Breast epithelium (tissue), 4 donors: ENCODE data around the gene ANKRD6. TPM values are rescaled to one million over a fixed set of nuclear protein-coding genes. Genes with fewer than 3 reads are reported as not detected.

Experiments used
- DNase-seq, 2 donors: peaks; one replicate each; pipeline ENCODE4 v3.0.0-alpha.2; 2019; ENCODE audit warnings: low spot score in 2 of 2
- H3K27ac ChIP-seq, 2 donors: fragments of 200-600 bp; sonication (generic) in 1 of 2; one replicate each; pipeline ENCODE4 v1.5.1; 2016 to 2019; ENCODE audit warnings: mild to moderate bottlenecking in 1 of 2
- H3K27me3 ChIP-seq, 2 donors: fragments of 200-600 bp; sonication (generic) in 1 of 2; one replicate each; pipeline versions ENCODE4 v1.5.1 to v1.6.0; 2017 to 2019; ENCODE audit warnings: control low read depth in 1 of 2, mild to moderate bottlenecking in 1 of 2
- H3K36me3 ChIP-seq: fragments of 200-600 bp; one replicate; pipeline ENCODE4 v1.5.1; 2019
- H3K4me1 ChIP-seq, 2 donors: fragments of 200-600 bp; sonication (generic); one replicate each; pipeline ENCODE4 v1.5.1; 2016 to 2019; ENCODE audit warnings: control low read depth in 1 of 2
- H3K4me3 ChIP-seq, 3 donors: fragments of 200-600 bp; sonication (generic); 1 replicate in 2 of 3; 2 replicates in 1 of 3; pipeline ENCODE4 v1.5.1; 2016 to 2019; ENCODE audit warnings: mild to moderate bottlenecking in 3 of 3, moderate library complexity in 2 of 3
- H3K9me3 ChIP-seq, 2 donors: fragments of 200-600 bp; sonication (generic) in 1 of 2; one replicate each; pipeline ENCODE4 v1.5.1; 2016 to 2019; ENCODE audit warnings: control low read depth in 1 of 2
- POLR2A ChIP-seq: fragments of 450-650 bp; IDR thresholded peaks from one replicate; pipeline ENCODE4 v1.6.1; 2016; ENCODE audit warnings: antibody characterized with exemption, mild to moderate bottlenecking, moderate library complexity
- POLR2AphosphoS5 ChIP-seq, 3 donors: sonication (generic); formaldehyde crosslinking; IDR thresholded peaks; one replicate each; pipeline ENCODE4 v1.6.1; 2017; ENCODE audit warnings: antibody characterized with exemption in 3 of 3
- intact Hi-C: fragments of 100-400 bp; cut with DNase I; formaldehyde crosslinking; loops from one replicate; pipeline ENCODE4 v1.15.1; 2023; ENCODE audit warnings: low total_unique reads
- total RNA-seq, 3 donors: library from RNA; depleted of rRNA; stranded (reverse); fragments of >200 nt; gene quantifications; one replicate each; pipeline ENCODE4 v1.1.0, GENCODE V29; 2016
- TF ChIP-seq, protein P1 (sequence below), 3 donors: fragments of 450-650 bp; IDR thresholded peaks; one replicate each; pipeline ENCODE4 v1.5.1; 2016 to 2017; ENCODE audit warnings: antibody characterized with exemption in 3 of 3, mild to moderate bottlenecking in 3 of 3, moderate library complexity in 3 of 3

Gene ANKRD6
- total RNA-seq, 3 donors from 2014 or later, result 9.6 to 23.7 (median 18.0) TPM

DNA sequence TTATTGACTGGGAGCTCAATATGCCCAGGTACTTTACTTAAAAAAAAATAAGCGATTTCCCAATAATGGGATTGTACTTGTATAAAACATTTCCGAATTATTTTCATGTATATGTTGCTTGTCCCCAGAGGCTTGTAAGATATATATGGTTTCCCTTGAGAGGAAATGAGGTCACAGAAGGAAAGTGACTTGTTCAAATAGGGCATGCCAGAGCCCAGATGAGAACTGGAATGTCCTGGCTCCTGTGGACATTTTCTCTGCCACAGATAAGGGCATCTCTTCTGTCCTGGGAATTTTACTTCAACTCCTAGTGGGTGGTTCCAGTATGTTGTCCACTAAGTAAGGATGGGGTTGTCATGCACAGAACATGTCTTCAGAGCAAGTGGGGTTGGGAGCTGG, 142.6 kb downstream of the ANKRD6 start:
- no peak for TF ChIP-seq POLR2A
- TF ChIP-seq, protein P1, sequence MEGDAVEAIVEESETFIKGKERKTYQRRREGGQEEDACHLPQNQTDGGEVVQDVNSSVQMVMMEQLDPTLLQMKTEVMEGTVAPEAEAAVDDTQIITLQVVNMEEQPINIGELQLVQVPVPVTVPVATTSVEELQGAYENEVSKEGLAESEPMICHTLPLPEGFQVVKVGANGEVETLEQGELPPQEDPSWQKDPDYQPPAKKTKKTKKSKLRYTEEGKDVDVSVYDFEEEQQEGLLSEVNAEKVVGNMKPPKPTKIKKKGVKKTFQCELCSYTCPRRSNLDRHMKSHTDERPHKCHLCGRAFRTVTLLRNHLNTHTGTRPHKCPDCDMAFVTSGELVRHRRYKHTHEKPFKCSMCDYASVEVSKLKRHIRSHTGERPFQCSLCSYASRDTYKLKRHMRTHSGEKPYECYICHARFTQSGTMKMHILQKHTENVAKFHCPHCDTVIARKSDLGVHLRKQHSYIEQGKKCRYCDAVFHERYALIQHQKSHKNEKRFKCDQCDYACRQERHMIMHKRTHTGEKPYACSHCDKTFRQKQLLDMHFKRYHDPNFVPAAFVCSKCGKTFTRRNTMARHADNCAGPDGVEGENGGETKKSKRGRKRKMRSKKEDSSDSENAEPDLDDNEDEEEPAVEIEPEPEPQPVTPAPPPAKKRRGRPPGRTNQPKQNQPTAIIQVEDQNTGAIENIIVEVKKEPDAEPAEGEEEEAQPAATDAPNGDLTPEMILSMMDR (IDR thresholded peaks at IDR 0.05), result no peak
- TF ChIP-seq POLR2AphosphoS5 (IDR thresholded peaks at IDR 0.05), result no peak
- H3K36me3 ChIP-seq, result no peaks in the 10 kb centered on the region
- no peaks in the 10 kb centered on the region for H3K4me1 ChIP-seq
- no peak overlapping the region for H3K4me3 ChIP-seq
- H3K9me3 ChIP-seq, result no peaks in the 10 kb centered on the region
- intact Hi-C loops, result no loop called here
- no peak for DNase-seq
- no peak overlapping the region for H3K27ac ChIP-seq
- no peaks in the 10 kb centered on the region for H3K27me3 ChIP-seq

GRCh38 chr6:89580997-89581666, 148.2 kb downstream of the ANKRD6 start:
- Histone ChIP-seq H3K27me3 (no peaks in the 10 kb centered on the region), H3K27ac (no peak overlapping the region), H3K9me3 (no peaks in the 10 kb centered on the region), H3K4me3 (no peak overlapping the region), H3K36me3 (no peaks in the 10 kb centered on the region), H3K4me1 (no peaks in the 10 kb centered on the region)
- TF ChIP-seq POLR2AphosphoS5 (IDR thresholded peaks at IDR 0.05) (no peak), POLR2A (no peak)
- TF ChIP-seq, protein P1 (IDR thresholded peaks at IDR 0.05), result no peak
- DNase-seq, result no peak
- intact Hi-C loops, result no loop called here

- Histone ChIP-seq H3K27me3 (no peaks in the 10 kb centered on the region), H3K36me3 (no peaks in the 10 kb centered on the region), H3K4me1 (no peaks in the 10 kb centered on the region), H3K4me3 (no peak overlapping the region), H3K9me3 (no peaks in the 10 kb centered on the region), H3K27ac (no peak overlapping the region)
- intact Hi-C loops, result no loop called here
- DNase-seq, result no peak
- no peak for TF ChIP-seq POLR2AphosphoS5 (IDR thresholded peaks at IDR 0.05)
- TF ChIP-seq, protein P1 (IDR thresholded peaks at IDR 0.05), result no peak
- no peak for TF ChIP-seq POLR2A
Observed at GRCh38 chr6:89581689-89582088, 148.7 kb downstream of the ANKRD6 start.

- TF ChIP-seq POLR2A, result no peak
- TF ChIP-seq, protein P1 (IDR thresholded peaks at IDR 0.05), result no peak
- TF ChIP-seq POLR2AphosphoS5 (IDR thresholded peaks at IDR 0.05), result no peak
- intact Hi-C loops, result no loop called here
- no peaks in the 10 kb centered on the region for H3K9me3 ChIP-seq
Observed at GRCh38 chr6:89582669-89583325, 149.8 kb downstream of the ANKRD6 start.

DNA sequence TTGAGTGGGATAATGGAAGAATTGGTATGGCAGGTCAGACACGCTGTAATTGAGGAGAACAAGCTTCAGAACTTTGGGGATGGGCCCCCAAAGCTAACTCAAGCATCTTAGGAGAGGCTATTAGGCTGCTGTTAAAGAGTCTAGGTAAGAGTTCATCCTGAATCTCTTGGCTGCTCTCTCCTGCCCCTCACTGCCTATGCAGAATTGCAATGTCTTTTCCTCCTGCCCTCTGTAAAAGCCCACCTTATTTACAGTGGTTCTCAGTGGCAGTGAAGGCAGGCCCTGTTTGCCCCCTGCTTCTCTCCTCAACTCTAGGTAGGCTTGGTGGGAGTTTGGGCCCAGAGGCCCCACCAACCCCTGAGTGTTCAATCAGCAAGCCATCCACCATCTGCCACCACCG, 150.6 kb downstream of the ANKRD6 start:
- Histone ChIP-seq H3K27ac (no peak overlapping the region), H3K4me1 (no peaks in the 10 kb centered on the region), H3K27me3 (no peaks in the 10 kb centered on the region), H3K9me3 (no peaks in the 10 kb centered on the region), H3K4me3 (no peak overlapping the region), H3K36me3 (no peaks in the 10 kb centered on the region)
- no peak for TF ChIP-seq POLR2A
- TF ChIP-seq, protein P1 (IDR thresholded peaks at IDR 0.05), result no peak
- TF ChIP-seq POLR2AphosphoS5 (IDR thresholded peaks at IDR 0.05), result no peak
- intact Hi-C loops, result no loop called here
- DNase-seq, result no peak

More at GRCh38 chr6:89582669-89583325, 149.8 kb downstream of the ANKRD6 start:
- DNase-seq, result no peak
- no peaks in the 10 kb centered on the region for H3K36me3 ChIP-seq
- H3K4me3 ChIP-seq, result no peak overlapping the region
- H3K27me3 ChIP-seq, result no peaks in the 10 kb centered on the region
- H3K4me1 ChIP-seq, result no peaks in the 10 kb centered on the region
- no peak overlapping the region for H3K27ac ChIP-seq
